K562 (cell line): ENCODE data around the gene C17orf78. TPM values are rescaled to one million over a fixed set of nuclear protein-coding genes. Genes with fewer than 3 reads are reported as not detected.

Experiments used
- KLF6 ChIP-seq: fragments of 250-450 bp; sonication (Bioruptor Pico); IDR thresholded peaks from 2 replicates; pipeline ENCODE4 v1.4.0; 2020; ENCODE audit warnings: mild to moderate bottlenecking, moderate library complexity, borderline replicate concordance
- MYNN ChIP-seq, 2 experiments: sonication (generic); formaldehyde crosslinking in 1 of 2; IDR thresholded peaks; 2 replicates each; pipeline versions ENCODE4 v1.5.0 to v1.6.1; 2016 to 2020; ENCODE audit warnings: antibody characterized with exemption in 1 of 2, missing genetic modification reagents in 1 of 2
- POLR2AphosphoS5 ChIP-seq: IDR thresholded peaks from 2 replicates; pipeline ENCODE4 v1.6.1; 2011; ENCODE audit warnings: mild to moderate bottlenecking, low read depth, low read length, moderate library complexity; ENCODE audit not compliant: control insufficient read depth, insufficient read depth
- POLR2B ChIP-seq: fragments of 450-650 bp; IDR thresholded peaks from 2 replicates; pipeline ENCODE4 v1.6.1; 2018; ENCODE audit warnings: low read depth; ENCODE audit not compliant: partially characterized antibody
- RBBP5 ChIP-seq: fragments of 200-600 bp; sonication (generic); IDR thresholded peaks from 2 replicates; pipeline ENCODE4 v1.6.1; 2012; ENCODE audit warnings: borderline replicate concordance, mild to moderate bottlenecking, low read length, control low read depth, inconsistent platforms; ENCODE audit not compliant: insufficient read depth, poor library complexity, severe bottlenecking
- SIN3B ChIP-seq: fragments of 450-650 bp; IDR thresholded peaks from 2 replicates; pipeline ENCODE4 v1.6.1; 2017; ENCODE audit warnings: low read depth, mild to moderate bottlenecking, moderate library complexity
- TBP ChIP-seq: optimal IDR thresholded peaks from 2 replicates; pipeline ENCODE3; 2011; ENCODE audit warnings: low read depth, low read length, improper control_type of control experiment
- ZNF77 ChIP-seq: fragments of 250-450 bp; sonication (Bioruptor Pico); IDR thresholded peaks from 2 replicates; pipeline ENCODE4 v1.5.0; 2020
- polyA plus RNA-seq, 8 experiments: library from polyadenylated mRNA; depleted of rRNA in 4 of 8; stranded (reverse) in 5 of 8; unstranded in 3 of 8; fragments of >200 nt; fragmentation: Nextera tagmentation in 2 of 8; fragmentation: Illumina TruSeq in 1 of 8; extraction: Ambion mirVana in 2 of 8; extraction: Trizol in 1 of 8; gene quantifications; 2 replicates each; pipeline versions ENCODE4 v1.2.1 to v1.2.3, GENCODE V29; 2011 to 2014; ENCODE audit warnings: inconsistent platforms in 1 of 8, missing spikeins in 1 of 8
- total RNA-seq, 7 experiments: library from RNA; depleted of rRNA in 6 of 7; stranded (reverse); fragments of >200 nt in 6 of 7; fragmentation: Illumina TruSeq in 2 of 7; extraction: Trizol in 2 of 7; gene quantifications; 2 replicates each; pipeline versions ENCODE4 v1.2.1 to v1.2.3, GENCODE V29; 2011 to 2021; ENCODE audit warnings: low replicate concordance in 1 of 7
- TF ChIP-seq, protein P1 (sequence below), 2 experiments: fragments of 150-350 bp in 1 of 2; IDR thresholded peaks; 2 replicates each; pipeline ENCODE4 v1.6.1; 2012 to 2016; ENCODE audit warnings: low read depth in 2 of 2, low read length in 2 of 2, mild to moderate bottlenecking in 1 of 2, moderate library complexity in 1 of 2
- TF ChIP-seq, protein P2 (sequence below), 2 experiments: IDR thresholded peaks; 2 replicates each; pipeline ENCODE4 v1.6.1; 2012; ENCODE audit warnings: improper control_type of control experiment in 2 of 2, low read depth in 2 of 2, low read length in 2 of 2, borderline replicate concordance in 1 of 2
- TF ChIP-seq, protein P3 (sequence below): fragments of 450-650 bp; IDR thresholded peaks from 2 replicates; pipeline ENCODE4 v1.6.1; 2016; ENCODE audit warnings: antibody characterized with exemption
- TF ChIP-seq, protein P4 (sequence below), 2 experiments: fragments of 250-450 bp in 1 of 2; fragments of 450-650 bp in 1 of 2; sonication (Bioruptor Pico) in 1 of 2; IDR thresholded peaks; 2 replicates each; pipeline versions ENCODE4 v1.6.1 to v1.8.0; 2016 to 2021; ENCODE audit warnings: mild to moderate bottlenecking in 2 of 2, moderate library complexity in 2 of 2, missing compliant biosample characterization in 1 of 2, missing genetic modification characterization in 1 of 2
- TF ChIP-seq, protein P5 (sequence below): IDR thresholded peaks from 3 replicates; pipeline ENCODE4 v1.6.1; 2011; ENCODE audit warnings: borderline replicate concordance, mild to moderate bottlenecking, moderate library complexity; ENCODE audit not compliant: insufficient read length; ENCODE audit errors: extremely low read depth

The C17orf78 gene
- total and polyA plus RNA-seq, 9 of the 15 experiments (the other 6 are each of a cell fraction or from before 2014, with no cell fraction given), result not detected

DNA sequence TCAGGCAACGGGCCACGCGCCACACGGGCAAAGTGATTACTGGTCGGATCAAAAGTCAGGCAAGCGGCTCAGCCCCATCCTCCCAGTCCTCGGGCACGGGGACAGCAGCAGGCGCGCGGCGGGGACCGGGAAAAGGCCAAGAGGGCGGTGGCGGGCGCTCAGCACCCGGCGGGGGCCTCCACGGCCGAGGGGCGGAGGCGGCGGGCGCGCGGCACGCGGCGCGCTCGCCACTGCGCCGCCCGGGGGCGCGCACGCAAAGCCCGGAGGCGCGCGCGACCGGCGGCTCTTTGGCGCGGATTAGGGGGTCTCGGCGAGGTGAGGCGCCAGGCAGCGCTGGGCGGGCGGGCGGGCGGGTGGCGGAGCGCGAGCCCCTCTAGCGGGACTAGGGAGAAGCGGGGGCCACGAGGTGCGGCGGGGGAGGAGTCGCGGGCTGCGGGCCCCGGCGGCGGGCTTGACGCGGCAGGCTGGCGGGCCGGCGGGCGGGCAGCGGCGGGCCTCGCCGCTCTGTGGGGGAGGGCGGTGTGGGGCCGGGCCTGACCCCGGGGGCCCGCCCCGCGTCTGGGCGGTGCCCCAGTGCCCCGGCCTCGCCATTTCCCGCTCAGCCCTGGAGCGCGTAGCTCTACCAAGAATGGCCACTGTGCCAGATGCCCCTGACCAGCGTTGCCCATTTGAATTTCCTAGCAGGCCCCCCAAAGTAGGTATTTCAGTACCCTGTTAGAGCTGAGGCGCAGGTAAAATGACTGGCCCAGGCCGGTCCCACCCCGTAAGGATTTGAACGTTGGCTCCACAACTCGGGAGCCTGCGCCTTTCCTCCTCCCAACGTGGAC lies 31.1 kb downstream of the C17orf78 start, which contains the start of the genes ACACA and TADA2A (continued):
- TF ChIP-seq, protein P1, sequence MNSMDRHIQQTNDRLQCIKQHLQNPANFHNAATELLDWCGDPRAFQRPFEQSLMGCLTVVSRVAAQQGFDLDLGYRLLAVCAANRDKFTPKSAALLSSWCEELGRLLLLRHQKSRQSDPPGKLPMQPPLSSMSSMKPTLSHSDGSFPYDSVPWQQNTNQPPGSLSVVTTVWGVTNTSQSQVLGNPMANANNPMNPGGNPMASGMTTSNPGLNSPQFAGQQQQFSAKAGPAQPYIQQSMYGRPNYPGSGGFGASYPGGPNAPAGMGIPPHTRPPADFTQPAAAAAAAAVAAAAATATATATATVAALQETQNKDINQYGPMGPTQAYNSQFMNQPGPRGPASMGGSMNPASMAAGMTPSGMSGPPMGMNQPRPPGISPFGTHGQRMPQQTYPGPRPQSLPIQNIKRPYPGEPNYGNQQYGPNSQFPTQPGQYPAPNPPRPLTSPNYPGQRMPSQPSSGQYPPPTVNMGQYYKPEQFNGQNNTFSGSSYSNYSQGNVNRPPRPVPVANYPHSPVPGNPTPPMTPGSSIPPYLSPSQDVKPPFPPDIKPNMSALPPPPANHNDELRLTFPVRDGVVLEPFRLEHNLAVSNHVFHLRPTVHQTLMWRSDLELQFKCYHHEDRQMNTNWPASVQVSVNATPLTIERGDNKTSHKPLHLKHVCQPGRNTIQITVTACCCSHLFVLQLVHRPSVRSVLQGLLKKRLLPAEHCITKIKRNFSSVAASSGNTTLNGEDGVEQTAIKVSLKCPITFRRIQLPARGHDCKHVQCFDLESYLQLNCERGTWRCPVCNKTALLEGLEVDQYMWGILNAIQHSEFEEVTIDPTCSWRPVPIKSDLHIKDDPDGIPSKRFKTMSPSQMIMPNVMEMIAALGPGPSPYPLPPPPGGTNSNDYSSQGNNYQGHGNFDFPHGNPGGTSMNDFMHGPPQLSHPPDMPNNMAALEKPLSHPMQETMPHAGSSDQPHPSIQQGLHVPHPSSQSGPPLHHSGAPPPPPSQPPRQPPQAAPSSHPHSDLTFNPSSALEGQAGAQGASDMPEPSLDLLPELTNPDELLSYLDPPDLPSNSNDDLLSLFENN (IDR thresholded peaks at IDR 0.05; ENCODE audit: low read depth in 2 of 2, low read length in 2 of 2), result no peak
- 0 out of 2 replicates have a peak, but pooled peaks have one; percentile 21 for TF ChIP-seq MYNN (IDR thresholded peaks at IDR 0.05)
- no peak for TF ChIP-seq MYNN (CRISPR knock-in tag; IDR thresholded peaks at IDR 0.05)
- TF ChIP-seq, protein P2, sequence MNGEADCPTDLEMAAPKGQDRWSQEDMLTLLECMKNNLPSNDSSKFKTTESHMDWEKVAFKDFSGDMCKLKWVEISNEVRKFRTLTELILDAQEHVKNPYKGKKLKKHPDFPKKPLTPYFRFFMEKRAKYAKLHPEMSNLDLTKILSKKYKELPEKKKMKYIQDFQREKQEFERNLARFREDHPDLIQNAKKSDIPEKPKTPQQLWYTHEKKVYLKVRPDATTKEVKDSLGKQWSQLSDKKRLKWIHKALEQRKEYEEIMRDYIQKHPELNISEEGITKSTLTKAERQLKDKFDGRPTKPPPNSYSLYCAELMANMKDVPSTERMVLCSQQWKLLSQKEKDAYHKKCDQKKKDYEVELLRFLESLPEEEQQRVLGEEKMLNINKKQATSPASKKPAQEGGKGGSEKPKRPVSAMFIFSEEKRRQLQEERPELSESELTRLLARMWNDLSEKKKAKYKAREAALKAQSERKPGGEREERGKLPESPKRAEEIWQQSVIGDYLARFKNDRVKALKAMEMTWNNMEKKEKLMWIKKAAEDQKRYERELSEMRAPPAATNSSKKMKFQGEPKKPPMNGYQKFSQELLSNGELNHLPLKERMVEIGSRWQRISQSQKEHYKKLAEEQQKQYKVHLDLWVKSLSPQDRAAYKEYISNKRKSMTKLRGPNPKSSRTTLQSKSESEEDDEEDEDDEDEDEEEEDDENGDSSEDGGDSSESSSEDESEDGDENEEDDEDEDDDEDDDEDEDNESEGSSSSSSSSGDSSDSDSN (IDR thresholded peaks at IDR 0.05; ENCODE audit: borderline replicate concordance in 1 of 2, low read depth in 2 of 2, low read length in 2 of 2), result peak in 1 of 2 experiments; percentile 26; a peak in 2 of 4 replicates
- TF ChIP-seq POLR2AphosphoS5, result peak; percentile 91
- TF ChIP-seq, protein P3, sequence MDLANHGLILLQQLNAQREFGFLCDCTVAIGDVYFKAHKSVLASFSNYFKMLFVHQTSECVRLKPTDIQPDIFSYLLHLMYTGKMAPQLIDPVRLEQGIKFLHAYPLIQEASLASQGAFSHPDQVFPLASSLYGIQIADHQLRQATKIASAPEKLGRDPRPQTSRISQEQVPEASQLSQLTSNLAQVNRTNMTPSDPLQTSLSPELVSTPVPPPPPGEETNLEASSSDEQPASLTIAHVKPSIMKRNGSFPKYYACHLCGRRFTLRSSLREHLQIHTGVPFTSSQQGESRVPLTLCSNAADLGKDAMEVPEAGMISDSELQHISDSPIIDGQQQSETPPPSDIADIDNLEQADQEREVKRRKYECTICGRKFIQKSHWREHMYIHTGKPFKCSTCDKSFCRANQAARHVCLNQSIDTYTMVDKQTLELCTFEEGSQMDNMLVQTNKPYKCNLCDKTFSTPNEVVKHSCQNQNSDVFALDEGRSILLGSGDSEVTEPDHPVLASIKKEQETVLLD, result no peak
- peak; percentile 74 for TF ChIP-seq KLF6 (CRISPR knock-in tag)
- TF ChIP-seq, protein P4, sequence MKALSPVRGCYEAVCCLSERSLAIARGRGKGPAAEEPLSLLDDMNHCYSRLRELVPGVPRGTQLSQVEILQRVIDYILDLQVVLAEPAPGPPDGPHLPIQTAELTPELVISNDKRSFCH (CRISPR knock-in tag; IDR thresholded peaks at IDR 0.05), result no peak
- TF ChIP-seq, protein P4 (tag; IDR thresholded peaks at IDR 0.05), result no peak
- TF ChIP-seq SIN3B, result no peak
- peak; percentile 80 for TF ChIP-seq POLR2B
- no peak for TF ChIP-seq RBBP5
- TF ChIP-seq, protein P5, sequence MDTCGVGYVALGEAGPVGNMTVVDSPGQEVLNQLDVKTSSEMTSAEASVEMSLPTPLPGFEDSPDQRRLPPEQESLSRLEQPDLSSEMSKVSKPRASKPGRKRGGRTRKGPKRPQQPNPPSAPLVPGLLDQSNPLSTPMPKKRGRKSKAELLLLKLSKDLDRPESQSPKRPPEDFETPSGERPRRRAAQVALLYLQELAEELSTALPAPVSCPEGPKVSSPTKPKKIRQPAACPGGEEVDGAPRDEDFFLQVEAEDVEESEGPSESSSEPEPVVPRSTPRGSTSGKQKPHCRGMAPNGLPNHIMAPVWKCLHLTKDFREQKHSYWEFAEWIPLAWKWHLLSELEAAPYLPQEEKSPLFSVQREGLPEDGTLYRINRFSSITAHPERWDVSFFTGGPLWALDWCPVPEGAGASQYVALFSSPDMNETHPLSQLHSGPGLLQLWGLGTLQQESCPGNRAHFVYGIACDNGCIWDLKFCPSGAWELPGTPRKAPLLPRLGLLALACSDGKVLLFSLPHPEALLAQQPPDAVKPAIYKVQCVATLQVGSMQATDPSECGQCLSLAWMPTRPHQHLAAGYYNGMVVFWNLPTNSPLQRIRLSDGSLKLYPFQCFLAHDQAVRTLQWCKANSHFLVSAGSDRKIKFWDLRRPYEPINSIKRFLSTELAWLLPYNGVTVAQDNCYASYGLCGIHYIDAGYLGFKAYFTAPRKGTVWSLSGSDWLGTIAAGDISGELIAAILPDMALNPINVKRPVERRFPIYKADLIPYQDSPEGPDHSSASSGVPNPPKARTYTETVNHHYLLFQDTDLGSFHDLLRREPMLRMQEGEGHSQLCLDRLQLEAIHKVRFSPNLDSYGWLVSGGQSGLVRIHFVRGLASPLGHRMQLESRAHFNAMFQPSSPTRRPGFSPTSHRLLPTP, result no peak
- TF ChIP-seq ZNF77 (CRISPR knock-in tag), result no peak
- TF ChIP-seq TBP, result peak; percentile 80
